ENCODE data around the gene SMPDL3A. TPM values are rescaled to one million over a fixed set of nuclear protein-coding genes. Genes with fewer than 3 reads are reported as not detected.

SMPDL3A gene
- total and polyA plus RNA-seq, 2 donors (not counting 1 experiment from before 2014, with no cell fraction given) = 19.8 to 30.5 TPM

GRCh38 chr6:122821095-122821494 is 32.0 kb downstream of the SMPDL3A start:
- no peaks in the 10 kb centered on the region for H3K79me2 ChIP-seq (ENCODE audit: control insufficient read depth, insufficient read depth, low read length)
- no peaks in the 10 kb centered on the region for H4K20me1 ChIP-seq (ENCODE audit: control insufficient read depth, extremely low read depth, insufficient read depth, low read length)
- H3K4me1 ChIP-seq (ENCODE audit: control insufficient read depth, extremely low read depth, insufficient read depth, low read length) = no peaks in the 10 kb centered on the region
- H3K9ac ChIP-seq (ENCODE audit: insufficient read depth, low read length) = no peak overlapping the region
- no peak overlapping the region for H3K4me2 ChIP-seq (ENCODE audit: extremely low read depth, insufficient read depth, low read length)
- DNase-seq (ENCODE audit: low read depth in 2 of 2) = no peak
- H3K9me3 ChIP-seq (ENCODE audit: control insufficient read depth, insufficient read depth, low read depth, low read length) = no peaks in the 10 kb centered on the region
- no peak overlapping the region for H3K4me3 ChIP-seq (replicated peaks in 1 of 4; ENCODE audit: control extremely low read depth in 1 of 4, insufficient read depth in 1 of 4, low read depth in 3 of 4, low read length in 4 of 4)
- no peaks in the 10 kb centered on the region for H3K36me3 ChIP-seq (ENCODE audit: control insufficient read depth, insufficient read depth, low read length)
- no peak overlapping the region for H3K27ac ChIP-seq (ENCODE audit: insufficient read depth, low read length)
- TF ChIP-seq EZH2 (IDR thresholded peaks at IDR 0.05; ENCODE audit: low read length, missing control alignments) = no peak
- TF ChIP-seq CTCF (conservative IDR thresholded peaks at IDR 0.05 in 1 of 2, IDR thresholded peaks at IDR 0.05 in 1 of 2; ENCODE audit: low read depth in 1 of 2, low read length in 2 of 2) = no peak
- no peaks in the 10 kb centered on the region for H3K27me3 ChIP-seq (ENCODE audit: control insufficient read depth, insufficient read depth, low read length)
- no peak overlapping the region for H2AFZ ChIP-seq (ENCODE audit: low read length)

GRCh38 chr6:122825163-122825562 is 36.1 kb downstream of the SMPDL3A start:
- H2AFZ ChIP-seq (ENCODE audit: low read length) = no peak overlapping the region
- peak in 1 of 2 donors; percentile 10 for DNase-seq (ENCODE audit: low read depth in 2 of 2)
- no peak overlapping the region for H3K4me3 ChIP-seq (replicated peaks in 1 of 4; ENCODE audit: control extremely low read depth in 1 of 4, insufficient read depth in 1 of 4, low read depth in 3 of 4, low read length in 4 of 4)
- TF ChIP-seq CTCF (conservative IDR thresholded peaks at IDR 0.05 in 1 of 2, IDR thresholded peaks at IDR 0.05 in 1 of 2; ENCODE audit: low read depth in 1 of 2, low read length in 2 of 2) = no peak
- no peak for TF ChIP-seq EZH2 (IDR thresholded peaks at IDR 0.05; ENCODE audit: low read length, missing control alignments)
- no peaks in the 10 kb centered on the region for H4K20me1 ChIP-seq (ENCODE audit: control insufficient read depth, extremely low read depth, insufficient read depth, low read length)
- no peaks in the 10 kb centered on the region for H3K36me3 ChIP-seq (ENCODE audit: control insufficient read depth, insufficient read depth, low read length)
- H3K9ac ChIP-seq (ENCODE audit: insufficient read depth, low read length) = no peak overlapping the region
- H3K27me3 ChIP-seq (ENCODE audit: control insufficient read depth, insufficient read depth, low read length) = no peaks in the 10 kb centered on the region
- H3K27ac ChIP-seq (ENCODE audit: insufficient read depth, low read length) = no peak overlapping the region
- no peaks in the 10 kb centered on the region for H3K4me1 ChIP-seq (ENCODE audit: control insufficient read depth, extremely low read depth, insufficient read depth, low read length)
- H3K9me3 ChIP-seq (ENCODE audit: control insufficient read depth, insufficient read depth, low read depth, low read length) = no peaks in the 10 kb centered on the region
- no peaks in the 10 kb centered on the region for H3K79me2 ChIP-seq (ENCODE audit: control insufficient read depth, insufficient read depth, low read length)
- H3K4me2 ChIP-seq (ENCODE audit: extremely low read depth, insufficient read depth, low read length) = no peak overlapping the region

- Histone ChIP-seq H3K9me3 (ENCODE audit: control insufficient read depth, insufficient read depth, low read depth, low read length) (no peaks in the 10 kb centered on the region), H3K27ac (ENCODE audit: insufficient read depth, low read length) (no peak overlapping the region), H3K4me1 (ENCODE audit: control insufficient read depth, extremely low read depth, insufficient read depth, low read length) (no peaks in the 10 kb centered on the region), H3K9ac (ENCODE audit: insufficient read depth, low read length) (no peak overlapping the region), H3K36me3 (ENCODE audit: control insufficient read depth, insufficient read depth, low read length) (no peaks in the 10 kb centered on the region), H4K20me1 (ENCODE audit: control insufficient read depth, extremely low read depth, insufficient read depth, low read length) (no peaks in the 10 kb centered on the region), H2AFZ (ENCODE audit: low read length) (no peak overlapping the region), H3K4me2 (ENCODE audit: extremely low read depth, insufficient read depth, low read length) (no peak overlapping the region), H3K4me3 (replicated peaks in 1 of 4; ENCODE audit: control extremely low read depth in 1 of 4, insufficient read depth in 1 of 4, low read depth in 3 of 4, low read length in 4 of 4) (no peak overlapping the region), H3K27me3 (ENCODE audit: control insufficient read depth, insufficient read depth, low read length) (peaks cover 3% of the 10 kb centered on the region), H3K79me2 (ENCODE audit: control insufficient read depth, insufficient read depth, low read length) (no peaks in the 10 kb centered on the region)
- TF ChIP-seq CTCF (conservative IDR thresholded peaks at IDR 0.05 in 1 of 2, IDR thresholded peaks at IDR 0.05 in 1 of 2; ENCODE audit: low read depth in 1 of 2, low read length in 2 of 2) (no peak), EZH2 (IDR thresholded peaks at IDR 0.05; ENCODE audit: low read length, missing control alignments) (no peak)
- DNase-seq (ENCODE audit: low read depth in 2 of 2) = no peak
Measured at GRCh38 chr6:122829456-122829855, 40.4 kb downstream of the SMPDL3A start.
